HepG2 (cell line): ENCODE data around the gene PTPN14. TPM values are rescaled to one million over a fixed set of nuclear protein-coding genes. Genes with fewer than 3 reads are reported as not detected.

Experiments used
- ATAC-seq: fragments of 200-7000 bp; cut with Tn5 transposase; 3 replicates; pipeline ENCODE4 v1.9.1; 2020; ENCODE audit warnings: mild to moderate bottlenecking, moderate library complexity
- BruUV-seq: library from RNA; stranded (reverse); fragments of 400-500 nt; replicated peaks from 2 replicates; lab custom pipeline; 2021; lab: Mats Ljungman, UMichigan
- CTCF ChIA-PET: fragments of 300-600 bp; formaldehyde crosslinking; extraction: SDS; loops from one replicate; lab custom pipeline; 2021; ENCODE audit warnings: low total read pairs, inconsistent platforms, low intra/inter-chr PET ratio; lab: Yijun Ruan, JAX
- POLR2A ChIA-PET: fragments of 350-600 bp; sonication (Branson Sonifier 250); formaldehyde crosslinking; loops from one replicate; lab custom pipeline; 2020; ENCODE audit warnings: antibody characterized with exemption, inconsistent platforms; lab: Yijun Ruan, JAX
- DNase-seq: peaks from one replicate; pipeline ENCODE4 v3.0.0-alpha.2; 2015; ENCODE audit warnings: low spot score
- FAIRE-seq: peaks from 3 replicates; lab custom pipeline; 2011; peaks lifted over from hg19 to GRCh38; lab: Jason Lieb, UNC
- H2AFZ ChIP-seq: one replicate; pipeline ENCODE4 v1.6.1; 2011; ENCODE audit warnings: low read length, inconsistent platforms
- H3K27ac ChIP-seq: fragments of 300-600 bp; 3 replicates; pipeline ENCODE4 v1.8.0; 2011; ENCODE audit warnings: mixed run types, mild to moderate bottlenecking, mixed read lengths, low read length, inconsistent platforms; ENCODE audit not compliant: insufficient read depth; ENCODE audit errors: extremely low read length
- H3K27me3 ChIP-seq, 2 experiments: fragments of 200-600 bp in 1 of 2; 2 replicates in 1 of 2; 3 replicates in 1 of 2; pipeline versions ENCODE4 v1.6.0 to v1.8.0; 2011; ENCODE audit warnings: low read length in 2 of 2, mild to moderate bottlenecking in 2 of 2, moderate library complexity in 2 of 2, inconsistent platforms in 1 of 2; ENCODE audit not compliant: insufficient read depth in 2 of 2, control insufficient read depth in 1 of 2
- H3K36me3 ChIP-seq, 2 experiments: fragments of 200-600 bp in 1 of 2; replicated peaks in 1 of 2; 2 replicates in 1 of 2; 3 replicates in 1 of 2; pipeline versions ENCODE4 v1.5.1 to v1.8.0; 2011; ENCODE audit warnings: low read length in 2 of 2, inconsistent platforms in 1 of 2; ENCODE audit not compliant: insufficient read depth in 2 of 2, control insufficient read depth in 1 of 2
- H3K4me1 ChIP-seq: 2 replicates; pipeline ENCODE4 v1.5.1; 2012; ENCODE audit warnings: low read length, inconsistent platforms; ENCODE audit not compliant: insufficient read depth
- H3K4me2 ChIP-seq: 2 replicates; pipeline ENCODE4 v1.6.0; 2011; ENCODE audit warnings: low read depth, low read length, inconsistent platforms
- H3K4me3 ChIP-seq, 3 experiments: fragments of 200-600 bp in 1 of 3; sonication (generic), shearing (Covaris generic) in 1 of 3; replicated peaks in 1 of 3; 2 replicates each; pipeline ENCODE4 v1.5.1; 2011 to 2016; ENCODE audit warnings: low read length in 3 of 3, inconsistent platforms in 2 of 3, low read depth in 2 of 3, mild to moderate bottlenecking in 2 of 3, control low read depth in 1 of 3, mixed read lengths in 1 of 3; ENCODE audit not compliant: insufficient read depth in 1 of 3
- H3K79me2 ChIP-seq: one replicate; pipeline ENCODE4 v1.6.1; 2011; ENCODE audit warnings: low read length, inconsistent platforms; ENCODE audit not compliant: insufficient read depth
- H3K9ac ChIP-seq: 2 replicates; pipeline ENCODE4 v1.6.0; 2011; ENCODE audit warnings: mild to moderate bottlenecking, low read depth, low read length, inconsistent platforms; ENCODE audit not compliant: insufficient read depth
- H3K9me3 ChIP-seq: 2 replicates; pipeline ENCODE4 v1.5.1; 2012; ENCODE audit warnings: mild to moderate bottlenecking, low read length
- H4K20me1 ChIP-seq: 2 replicates; pipeline ENCODE4 v1.6.0; 2011; ENCODE audit warnings: inconsistent platforms, mild to moderate bottlenecking, low read length, moderate library complexity; ENCODE audit not compliant: insufficient read depth
- CBX2 ChIP-seq, 2 experiments: fragments of 200-600 bp in 1 of 2; sonication (generic); formaldehyde crosslinking in 1 of 2; IDR thresholded peaks; 2 replicates each; pipeline versions ENCODE4 v1.7.0 to v1.8.1; 2018 to 2022; ENCODE audit warnings: low read depth in 2 of 2, low read length in 1 of 2, mild to moderate bottlenecking in 1 of 2, missing genetic modification reagents in 1 of 2
- DR1 ChIP-seq: sonication (generic); formaldehyde crosslinking; IDR thresholded peaks from 2 replicates; pipeline ENCODE4 v1.8.0; 2021; ENCODE audit warnings: mild to moderate bottlenecking, missing genetic modification reagents, inconsistent platforms
- FOXA1 ChIP-seq, 2 experiments: fragments of 450-650 bp in 1 of 2; sonication (generic) in 1 of 2; formaldehyde crosslinking in 1 of 2; IDR thresholded peaks; 2 replicates each; pipeline versions ENCODE4 v1.4.0 to v1.6.1; 2016 to 2020; ENCODE audit warnings: missing genetic modification reagents in 1 of 2
- FOXM1 ChIP-seq: sonication (generic); formaldehyde crosslinking; IDR thresholded peaks from 2 replicates; pipeline ENCODE4 v1.5.0; 2020; ENCODE audit warnings: missing genetic modification reagents
- NR2F6 ChIP-seq, 2 experiments: IDR thresholded peaks; 2 replicates each; pipeline ENCODE4 v1.6.1; 2016; ENCODE audit warnings: antibody characterized with exemption in 1 of 2, mild to moderate bottlenecking in 1 of 2
- ZFP82 ChIP-seq: sonication (generic); formaldehyde crosslinking; IDR thresholded peaks from 2 replicates; pipeline ENCODE4 v1.5.1; 2020; ENCODE audit warnings: mild to moderate bottlenecking, missing genetic modification reagents, borderline replicate concordance
- ZNF607 ChIP-seq: sonication (generic); formaldehyde crosslinking; IDR thresholded peaks from 2 replicates; pipeline ENCODE4 v1.5.1; 2020; ENCODE audit warnings: missing genetic modification reagents, mild to moderate bottlenecking, borderline replicate concordance
- ZNF816 ChIP-seq: sonication (generic); formaldehyde crosslinking; IDR thresholded peaks from 2 replicates; pipeline ENCODE4 v1.8.0; 2022; ENCODE audit warnings: missing genetic modification reagents, mild to moderate bottlenecking, borderline replicate concordance
- in situ Hi-C: cut with HindIII; loops from 2 replicates; pipeline ENCODE4 v1.10.0; 2017; ENCODE audit warnings: low pct_unique_long_range_greater_than_20kb; ENCODE audit not compliant: extremely low pct_ligation_motif_present
- intact Hi-C: fragments of 100-400 bp; cut with micrococcal nuclease; formaldehyde crosslinking; loops from one replicate; pipeline ENCODE4 v1.10.0; 2022; ENCODE audit not compliant: unreplicated experiment
- polyA plus RNA-seq, 8 experiments: library from polyadenylated mRNA; depleted of rRNA in 3 of 8; stranded (reverse) in 7 of 8; unstranded in 1 of 8; fragments of >200 nt; fragmentation: Illumina TruSeq in 4 of 8; extraction: Trizol in 4 of 8; gene quantifications; 2 replicates each; pipeline versions ENCODE4 v1.2.1 to v1.2.3, GENCODE V29; 2011 to 2016; ENCODE audit warnings: low read depth in 4 of 8, missing spikeins in 1 of 8, mixed read lengths in 1 of 8; ENCODE audit not compliant: insufficient read depth in 1 of 8
- total RNA-seq, 5 experiments: library from RNA; depleted of rRNA; stranded (reverse); fragments of >200 nt; fragmentation: Illumina TruSeq; extraction: Trizol; gene quantifications; 2 replicates each; pipeline ENCODE4 v1.2.3, GENCODE V29; 2016; ENCODE audit warnings: low read depth in 1 of 5
- TF ChIP-seq, protein P1 (sequence below): sonication (generic); formaldehyde crosslinking; IDR thresholded peaks from 2 replicates; pipeline ENCODE4 v1.8.0; 2022; ENCODE audit warnings: missing genetic modification reagents, mild to moderate bottlenecking, borderline replicate concordance
- TF ChIP-seq, protein P2 (sequence below): sonication (generic); formaldehyde crosslinking; IDR thresholded peaks from 2 replicates; pipeline ENCODE4 v1.5.0; 2020; ENCODE audit warnings: mild to moderate bottlenecking, missing genetic modification reagents, borderline replicate concordance
- TF ChIP-seq, protein P3 (sequence below): sonication (generic); formaldehyde crosslinking; IDR thresholded peaks from 2 replicates; pipeline ENCODE4 v1.8.1; 2023; ENCODE audit warnings: mild to moderate bottlenecking, inconsistent platforms, moderate library complexity, missing genetic modification reagents, borderline replicate concordance

Gene PTPN14
- total and polyA plus RNA-seq, 2 of the 13 experiments (the other 11 are each of a cell fraction or from before 2014, with no cell fraction given) = 3.9 to 4.7 TPM

DNA sequence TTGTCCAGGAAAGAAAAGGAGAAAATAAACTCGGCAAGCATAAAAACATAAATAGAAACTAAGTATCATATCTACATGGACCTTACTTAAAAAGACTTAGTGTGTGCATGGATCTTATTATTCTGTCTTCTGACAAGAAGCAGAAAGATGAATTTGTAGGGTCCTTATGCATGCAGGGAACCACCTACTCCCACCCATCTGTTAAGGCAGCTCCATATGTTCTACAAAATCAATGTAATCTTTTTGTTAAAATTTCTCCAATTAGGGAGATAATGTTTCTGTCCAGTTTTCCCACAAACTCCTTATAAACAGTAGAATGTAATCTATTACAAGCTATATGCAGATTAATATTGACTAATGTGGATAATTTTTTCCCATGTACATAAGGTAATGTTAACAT lies 13.9 kb upstream of the PTPN14 start (continued):
- no peak for TF ChIP-seq CBX2 (IDR thresholded peaks at IDR 0.05; ENCODE audit: low read depth, low read length)
- no peak for TF ChIP-seq CBX2 (CRISPR knock-in tag; IDR thresholded peaks at IDR 0.05; ENCODE audit: low read depth)
- no peak for TF ChIP-seq NR2F6 (IDR thresholded peaks at IDR 0.05)
- no peak for TF ChIP-seq NR2F6 (CRISPR knock-in tag; IDR thresholded peaks at IDR 0.05)

DNA sequence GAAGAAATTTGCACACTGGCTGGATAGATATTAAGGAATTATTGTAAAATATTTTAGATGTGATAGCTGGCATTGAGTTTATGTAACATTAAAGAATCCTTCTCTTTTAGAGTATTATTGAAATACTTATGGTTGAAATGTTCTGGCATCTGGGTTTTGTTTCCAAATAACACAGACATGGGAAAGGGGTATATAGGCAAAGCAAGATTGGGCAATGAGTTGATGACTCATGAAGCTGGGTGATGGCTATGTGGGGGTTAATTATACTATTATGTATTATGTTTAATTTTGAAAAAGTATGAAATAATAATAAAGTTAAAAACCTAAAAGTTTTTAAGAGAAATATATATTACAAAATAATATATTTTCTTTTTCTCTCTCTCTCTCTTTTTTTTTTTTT lies 12.5 kb upstream of the PTPN14 start:
- Histone ChIP-seq H3K9me3 (no peaks in the 10 kb centered on the region), H3K4me2 (no peak overlapping the region), H3K4me3 (no peak overlapping the region), H2AFZ (no peak overlapping the region), H3K79me2 (no peaks in the 10 kb centered on the region), H3K36me3 (no peaks in the 10 kb centered on the region), H4K20me1 (no peaks in the 10 kb centered on the region), H3K27me3 (0 out of 5 replicates have a peak, but pooled peaks cover 0 to 3% of the 10 kb centered on the region in 2 experiments), H3K27ac (no peak overlapping the region), H3K9ac (no peak overlapping the region)
- POLR2A ChIA-PET = no interaction called here
- CTCF ChIA-PET = no interaction called here
- FAIRE-seq (no peak), ATAC-seq (no peak)
- no TSS peak for BruUV-seq
- in situ Hi-C loops = loop anchor here (10.0 kb wide), 1 partner anchor 139 kb away; no protein-coding TSS in a partner anchor
- TF ChIP-seq DR1 (CRISPR knock-in tag) (no peak), ZNF607 (CRISPR knock-in tag) (no peak), ZFP82 (CRISPR knock-in tag) (no peak), FOXM1 (CRISPR knock-in tag) (no peak), ZNF816 (CRISPR knock-in tag) (no peak), FOXA1 (IDR thresholded peaks at IDR 0.05) (no peak), FOXA1 (CRISPR knock-in tag; IDR thresholded peaks at IDR 0.05) (no peak)
- TF ChIP-seq, protein P1, sequence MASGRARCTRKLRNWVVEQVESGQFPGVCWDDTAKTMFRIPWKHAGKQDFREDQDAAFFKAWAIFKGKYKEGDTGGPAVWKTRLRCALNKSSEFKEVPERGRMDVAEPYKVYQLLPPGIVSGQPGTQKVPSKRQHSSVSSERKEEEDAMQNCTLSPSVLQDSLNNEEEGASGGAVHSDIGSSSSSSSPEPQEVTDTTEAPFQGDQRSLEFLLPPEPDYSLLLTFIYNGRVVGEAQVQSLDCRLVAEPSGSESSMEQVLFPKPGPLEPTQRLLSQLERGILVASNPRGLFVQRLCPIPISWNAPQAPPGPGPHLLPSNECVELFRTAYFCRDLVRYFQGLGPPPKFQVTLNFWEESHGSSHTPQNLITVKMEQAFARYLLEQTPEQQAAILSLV (CRISPR knock-in tag) = no peak
- TF ChIP-seq, protein P2, sequence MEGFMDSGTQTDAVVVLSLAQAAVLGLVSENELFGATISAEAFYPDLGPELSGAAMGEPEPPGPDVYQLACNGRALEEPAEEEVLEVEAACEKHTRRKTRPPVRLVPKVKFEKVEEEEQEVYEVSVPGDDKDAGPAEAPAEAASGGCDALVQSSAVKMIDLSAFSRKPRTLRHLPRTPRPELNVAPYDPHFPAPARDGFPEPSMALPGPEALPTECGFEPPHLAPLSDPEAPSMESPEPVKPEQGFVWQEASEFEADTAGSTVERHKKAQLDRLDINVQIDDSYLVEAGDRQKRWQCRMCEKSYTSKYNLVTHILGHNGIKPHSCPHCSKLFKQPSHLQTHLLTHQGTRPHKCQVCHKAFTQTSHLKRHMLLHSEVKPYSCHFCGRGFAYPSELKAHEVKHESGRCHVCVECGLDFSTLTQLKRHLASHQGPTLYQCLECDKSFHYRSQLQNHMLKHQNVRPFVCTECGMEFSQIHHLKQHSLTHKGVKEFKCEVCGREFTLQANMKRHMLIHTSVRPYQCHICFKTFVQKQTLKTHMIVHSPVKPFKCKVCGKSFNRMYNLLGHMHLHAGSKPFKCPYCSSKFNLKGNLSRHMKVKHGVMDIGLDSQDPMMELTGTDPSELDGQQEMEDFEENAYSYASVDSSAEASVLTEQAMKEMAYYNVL = no peak
- TF ChIP-seq, protein P3, sequence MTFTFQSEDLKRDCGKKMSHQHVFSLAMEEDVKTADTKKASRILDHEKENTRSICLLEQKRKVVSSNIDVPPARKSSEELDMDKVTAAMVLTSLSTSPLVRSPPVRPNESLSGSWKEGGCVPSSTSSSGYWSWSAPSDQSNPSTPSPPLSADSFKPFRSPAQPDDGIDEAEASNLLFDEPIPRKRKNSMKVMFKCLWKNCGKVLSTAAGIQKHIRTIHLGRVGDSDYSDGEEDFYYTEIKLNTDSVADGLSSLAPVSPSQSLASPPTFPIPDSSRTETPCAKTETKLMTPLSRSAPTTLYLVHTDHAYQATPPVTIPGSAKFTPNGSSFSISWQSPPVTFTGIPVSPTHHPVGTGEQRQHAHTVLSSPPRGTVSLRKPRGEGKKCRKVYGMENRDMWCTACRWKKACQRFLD (CRISPR knock-in tag) = no peak
- TF ChIP-seq, all 625 proteins: peak for 0
- intact Hi-C loops = no loop called here
- H3K4me1 ChIP-seq = no peaks in the 10 kb centered on the region
- no peak for DNase-seq
